Epithelial cell of esophagus (primary cell): ENCODE measurements around the gene LRRC2.

Source experiments
- DNase-seq: peaks from one replicate; pipeline ENCODE4 v3.0.0; 2010; ENCODE audit warnings: low read depth
- H3K4me3 ChIP-seq: 2 replicates; pipeline ENCODE4 v1.5.1; 2011; ENCODE audit warnings: mild to moderate bottlenecking, low read length, control low read depth
- TF ChIP-seq, protein P1 (sequence below): IDR thresholded peaks from 2 replicates; pipeline ENCODE4 v1.5.1; 2011; ENCODE audit warnings: low read depth, mild to moderate bottlenecking, low read length, control low read depth, inconsistent platforms; ENCODE audit not compliant: insufficient read depth; ENCODE audit errors: missing control alignments

Gene LRRC2

DNA sequence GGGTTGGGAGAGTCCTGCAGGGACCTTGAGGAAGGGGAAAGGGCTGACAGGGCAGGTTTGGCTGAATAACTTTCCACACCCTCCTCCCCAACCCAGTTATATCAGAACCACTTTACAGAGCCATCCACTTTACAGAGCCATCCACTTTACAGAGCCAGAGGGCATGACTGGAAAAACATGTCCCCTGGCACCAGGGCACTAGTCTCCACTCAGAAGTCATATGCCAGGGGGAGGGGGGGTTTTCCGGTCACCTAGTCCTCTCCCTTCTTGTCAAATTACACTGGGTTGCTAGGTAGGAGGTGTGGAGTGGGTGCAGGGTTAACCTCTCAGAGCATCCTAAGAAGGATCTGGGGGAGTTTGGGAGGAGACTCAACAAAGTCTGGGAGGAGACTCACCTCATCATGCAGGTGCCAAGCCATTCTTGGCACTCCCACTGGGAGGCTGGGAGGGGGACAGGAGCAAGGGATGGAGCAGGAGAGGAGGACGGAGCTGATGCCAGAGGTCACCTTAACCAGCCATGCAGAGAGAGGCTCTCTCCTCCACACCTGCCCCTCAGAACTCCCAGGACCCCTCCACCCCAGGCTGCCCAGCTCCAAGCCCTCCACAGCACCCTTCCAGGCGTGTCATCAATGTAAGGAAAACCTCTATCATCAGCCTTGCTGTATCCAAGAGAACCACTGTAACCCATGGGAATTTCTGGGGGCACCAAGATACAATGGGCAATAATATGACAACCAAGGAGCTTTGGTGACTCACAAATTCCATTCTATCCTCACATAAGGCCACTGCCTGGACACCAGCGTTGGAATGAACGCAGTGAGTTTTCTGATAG, 1.7 kb downstream of the LRRC2 start:
- TF ChIP-seq, protein P1, sequence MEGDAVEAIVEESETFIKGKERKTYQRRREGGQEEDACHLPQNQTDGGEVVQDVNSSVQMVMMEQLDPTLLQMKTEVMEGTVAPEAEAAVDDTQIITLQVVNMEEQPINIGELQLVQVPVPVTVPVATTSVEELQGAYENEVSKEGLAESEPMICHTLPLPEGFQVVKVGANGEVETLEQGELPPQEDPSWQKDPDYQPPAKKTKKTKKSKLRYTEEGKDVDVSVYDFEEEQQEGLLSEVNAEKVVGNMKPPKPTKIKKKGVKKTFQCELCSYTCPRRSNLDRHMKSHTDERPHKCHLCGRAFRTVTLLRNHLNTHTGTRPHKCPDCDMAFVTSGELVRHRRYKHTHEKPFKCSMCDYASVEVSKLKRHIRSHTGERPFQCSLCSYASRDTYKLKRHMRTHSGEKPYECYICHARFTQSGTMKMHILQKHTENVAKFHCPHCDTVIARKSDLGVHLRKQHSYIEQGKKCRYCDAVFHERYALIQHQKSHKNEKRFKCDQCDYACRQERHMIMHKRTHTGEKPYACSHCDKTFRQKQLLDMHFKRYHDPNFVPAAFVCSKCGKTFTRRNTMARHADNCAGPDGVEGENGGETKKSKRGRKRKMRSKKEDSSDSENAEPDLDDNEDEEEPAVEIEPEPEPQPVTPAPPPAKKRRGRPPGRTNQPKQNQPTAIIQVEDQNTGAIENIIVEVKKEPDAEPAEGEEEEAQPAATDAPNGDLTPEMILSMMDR: no peak
- H3K4me3 ChIP-seq: no peak overlapping the region
- no peak for DNase-seq

DNA sequence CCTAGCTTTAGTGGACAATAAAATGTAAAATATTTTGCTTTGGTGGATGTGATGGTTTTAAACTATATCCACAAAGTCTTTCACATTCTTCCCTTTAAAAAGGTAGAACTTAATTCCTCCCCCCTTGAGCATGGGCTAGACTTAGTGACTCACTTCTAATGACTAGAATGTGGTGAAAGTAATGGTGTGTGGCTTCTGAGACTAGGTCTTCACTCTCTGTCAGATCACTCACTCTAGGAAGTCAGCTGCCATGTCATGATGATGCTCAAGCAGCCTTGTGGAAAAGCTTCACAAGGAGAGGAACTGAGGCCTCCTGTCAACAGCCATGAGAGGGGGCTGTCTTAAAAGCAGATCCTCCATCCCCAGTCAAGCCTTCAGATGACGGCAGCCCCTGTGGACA, 4.2 kb downstream of the LRRC2 start:
- TF ChIP-seq, protein P1: no peak
- DNase-seq: no peak
- H3K4me3 ChIP-seq: no peak overlapping the region

DNA sequence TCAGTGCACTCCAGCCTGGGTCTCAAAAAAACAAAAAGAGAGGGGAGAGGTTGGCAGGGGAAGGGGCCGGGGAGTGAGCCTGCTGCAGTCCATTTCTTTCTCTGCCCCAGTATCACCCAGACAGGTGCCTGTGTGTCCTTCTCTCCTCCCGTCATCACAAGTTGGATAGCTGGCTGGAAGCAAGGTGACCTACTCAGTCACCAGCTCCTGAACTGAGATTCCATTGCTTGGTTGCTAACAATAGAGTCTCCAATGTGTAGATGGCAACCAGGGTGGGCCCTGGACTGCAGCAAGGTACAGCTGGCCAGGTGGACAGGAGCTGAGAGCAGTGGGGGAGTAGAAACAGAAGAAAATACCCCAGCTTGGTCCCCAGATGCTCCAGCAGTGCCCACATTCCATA, 4.6 kb downstream of the LRRC2 start:
- no peak overlapping the region for H3K4me3 ChIP-seq
- TF ChIP-seq, protein P1: no peak
- no peak for DNase-seq

DNA sequence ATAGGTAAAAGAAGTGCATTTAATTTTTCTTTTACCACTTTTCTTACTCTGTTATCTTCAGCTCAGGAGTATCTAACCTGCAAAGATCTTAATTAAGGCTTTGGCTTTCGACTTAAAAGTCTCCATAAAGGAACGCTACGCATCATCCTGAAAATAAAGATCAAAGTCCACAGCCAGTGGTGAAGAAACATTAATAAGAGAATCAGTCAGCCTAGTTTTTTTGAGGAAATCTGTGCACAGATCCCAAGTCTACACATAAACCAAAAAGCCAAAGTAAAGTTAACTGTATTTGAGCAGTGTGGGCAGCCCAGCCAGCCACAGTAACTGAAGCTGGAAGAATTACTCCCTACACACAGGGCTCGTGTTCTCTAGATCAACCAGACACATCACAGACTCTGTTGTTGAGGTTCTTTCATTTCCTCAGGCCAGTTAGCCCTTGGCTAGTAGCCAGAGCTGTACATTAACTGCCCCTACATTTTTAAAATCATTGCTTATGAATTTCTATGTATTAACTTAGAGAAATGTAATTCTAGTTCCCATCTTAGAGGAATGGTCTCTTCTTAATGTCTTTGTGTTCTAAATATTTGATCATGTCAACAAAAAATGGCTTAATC, 6.9 kb downstream of the LRRC2 start:
- no peak overlapping the region for H3K4me3 ChIP-seq
- TF ChIP-seq, protein P1: no peak
- DNase-seq: no peak

DNA sequence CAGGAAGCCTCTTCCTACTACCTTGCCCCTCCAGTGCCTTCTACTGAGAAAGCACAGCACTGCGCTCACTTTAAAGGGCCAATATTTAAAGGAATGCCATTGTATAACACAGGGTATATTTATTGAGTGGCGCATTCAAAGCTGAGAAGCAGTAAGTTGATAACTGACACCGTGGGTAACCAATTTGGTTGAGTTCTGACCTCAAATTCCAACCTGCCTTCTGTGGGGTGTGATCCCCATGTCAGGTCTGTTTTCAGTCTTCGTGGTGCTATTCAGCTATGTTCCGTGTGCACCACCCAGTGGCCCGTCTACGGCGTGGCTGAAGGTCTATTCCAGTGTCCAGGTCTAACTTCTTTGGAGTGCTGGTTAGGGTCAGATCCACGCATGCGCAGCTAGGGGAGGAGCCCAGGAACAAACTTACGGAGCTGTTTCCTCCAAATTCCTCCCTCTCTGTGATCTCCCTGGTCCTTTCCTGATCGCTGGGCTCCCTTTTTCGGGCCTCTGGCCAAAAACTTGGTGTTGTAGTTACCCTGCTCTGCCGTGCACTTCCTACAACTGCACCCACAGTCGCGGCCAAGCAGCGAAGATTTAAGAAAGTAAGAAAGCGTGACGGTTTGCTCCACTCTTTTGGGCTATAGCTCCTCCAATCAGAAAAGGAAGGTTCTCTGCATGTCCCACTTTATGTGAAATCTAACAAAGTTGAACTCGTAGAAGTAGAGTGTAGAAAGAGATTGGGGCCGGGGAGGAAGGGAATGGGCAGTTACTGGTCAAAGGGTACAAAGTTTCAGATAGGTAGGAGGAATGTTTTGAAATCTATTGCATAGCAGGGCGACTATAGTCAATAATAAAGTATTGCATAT, 7.7 kb downstream of the LRRC2 start:
- DNase-seq: peak; percentile 88
- peak overlapping the region; percentile 48 for H3K4me3 ChIP-seq
- TF ChIP-seq, protein P1: peak; percentile 68

DNA sequence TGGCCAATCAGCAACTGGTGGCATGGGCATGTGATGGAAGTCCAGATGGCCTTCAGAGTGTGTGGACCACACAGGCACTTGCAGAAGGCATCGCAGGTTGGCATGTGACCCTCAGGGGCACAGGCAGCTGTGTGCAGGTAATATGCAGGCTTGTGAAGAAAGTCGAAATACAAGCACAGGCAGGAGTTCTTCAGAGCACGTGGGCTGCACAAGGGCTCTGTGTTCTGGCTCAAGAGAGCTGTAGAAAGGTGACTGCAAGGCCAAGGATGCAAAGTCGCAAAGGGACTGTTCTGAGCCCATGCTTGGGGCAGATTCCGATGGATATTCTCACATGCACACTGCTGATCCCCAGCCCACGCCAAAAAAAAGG, 8.3 kb downstream of the LRRC2 start:
- TF ChIP-seq, protein P1: no peak
- DNase-seq: no peak
- H3K4me3 ChIP-seq: no peak overlapping the region
